Midbrain (tissue), 1 donor: ENCODE measurements around the gene UBE2O.
A peak's percentile ranks its signal among the peaks of the same experiment; 100 is the strongest.

Experiments used
- DNase-seq: peaks from one replicate; lab custom pipeline; 2025; lab: John Stamatoyannopoulos, UW

The UBE2O gene

GRCh38 chr17:76452660-76453430, at the start of gene UBE2O:
Gene UBE2O (minus strand): TSS chr17:76453152. CDS start chr17:76453141, 11 bp downstream.
- DNase-seq = peak; percentile 83

GRCh38 chr17:76501827-76502307, 48.9 kb upstream of the UBE2O start:
- no peak for DNase-seq

DNA sequence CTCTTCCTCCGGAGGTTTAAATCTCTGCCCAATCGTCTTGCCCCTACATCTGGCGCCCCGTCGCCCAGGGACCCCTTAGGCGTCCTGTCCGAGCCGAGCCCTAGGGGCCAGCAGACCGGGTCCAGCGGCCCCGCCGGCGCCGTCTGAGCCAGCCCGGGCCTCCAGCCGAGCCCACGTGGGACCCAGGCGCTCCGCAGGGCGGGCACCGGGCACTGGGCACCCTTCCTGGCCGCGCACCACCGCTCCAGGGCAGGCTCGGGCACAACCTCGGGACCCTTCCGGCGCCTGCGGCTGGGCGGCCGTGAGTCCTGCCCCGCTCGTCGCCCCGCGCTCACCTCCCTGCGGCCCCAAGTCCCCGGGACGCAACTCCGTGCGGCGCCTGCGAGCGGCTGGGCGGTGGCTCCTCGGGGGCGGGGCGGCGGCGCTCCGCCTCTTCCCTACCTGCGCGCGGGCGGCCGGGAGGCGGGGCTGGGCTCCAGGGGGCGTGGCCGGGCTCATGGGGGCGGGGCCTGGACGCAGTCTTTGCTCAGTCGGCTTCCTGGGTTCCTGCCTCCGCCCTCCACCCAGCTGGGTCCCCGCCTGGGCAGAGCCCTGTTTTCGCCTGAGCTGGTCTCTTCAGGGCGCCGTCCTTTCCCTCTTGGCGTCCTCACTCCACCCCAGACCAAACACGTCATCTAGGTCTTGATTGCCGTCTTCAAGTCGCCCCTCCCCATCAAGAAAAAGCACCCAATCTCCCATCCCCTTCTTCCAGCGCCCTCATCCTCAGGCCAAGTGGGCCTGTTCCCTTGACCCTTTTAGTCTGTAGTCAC, 48.3 kb upstream of the UBE2O start, which contains the start of gene RHBDF2:
Gene RHBDF2, minus strand, starts transcription at position 406 of the 809 bp plus-strand sequence. CDS start 19,899 bp downstream, outside the sequence.
- DNase-seq = peak; percentile 65

GRCh38 chr17:76500747-76501017, 47.7 kb upstream of the UBE2O start:
- no peak for DNase-seq

GRCh38 chr17:76500074-76500746, 47.3 kb upstream of the UBE2O start:
- no peak for DNase-seq

- no peak for DNase-seq
Measured at GRCh38 chr17:76499267-76499667, 46.3 kb upstream of the UBE2O start.

DNA sequence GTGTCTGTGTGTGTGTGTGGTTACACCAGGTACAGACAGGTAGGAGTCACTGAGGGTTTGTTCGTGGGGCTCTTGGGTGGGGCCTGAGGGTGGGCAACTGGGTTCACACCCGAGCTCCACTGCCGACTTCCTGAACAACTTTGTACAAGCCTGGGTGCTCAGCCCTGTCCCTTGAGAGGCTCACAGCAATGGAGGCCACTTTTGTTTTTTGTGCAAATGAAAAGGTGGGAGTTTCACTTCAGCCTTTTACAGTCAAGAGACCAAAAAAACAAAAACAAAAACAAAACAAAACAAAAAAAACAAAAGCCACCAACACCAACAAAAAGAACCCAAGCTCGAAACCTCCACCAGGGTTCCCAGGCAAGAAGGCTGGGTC, 45.9 kb upstream of the UBE2O start:
- DNase-seq = no peak

GRCh38 chr17:76497979-76498875, 45.3 kb upstream of the UBE2O start:
- peak; percentile 55 for DNase-seq

- DNase-seq = no peak
Measured at GRCh38 chr17:76497699-76497978, 44.7 kb upstream of the UBE2O start.

- no peak for DNase-seq
Measured at GRCh38 chr17:76496464-76496863, 43.5 kb upstream of the UBE2O start.

- DNase-seq = no peak
Measured at GRCh38 chr17:76495663-76496400, 42.9 kb upstream of the UBE2O start.

GRCh38 chr17:76493505-76494167, 40.7 kb upstream of the UBE2O start:
- DNase-seq = no peak

GRCh38 chr17:76492989-76493501, 40.1 kb upstream of the UBE2O start:
- peak; percentile 47 for DNase-seq

DNA sequence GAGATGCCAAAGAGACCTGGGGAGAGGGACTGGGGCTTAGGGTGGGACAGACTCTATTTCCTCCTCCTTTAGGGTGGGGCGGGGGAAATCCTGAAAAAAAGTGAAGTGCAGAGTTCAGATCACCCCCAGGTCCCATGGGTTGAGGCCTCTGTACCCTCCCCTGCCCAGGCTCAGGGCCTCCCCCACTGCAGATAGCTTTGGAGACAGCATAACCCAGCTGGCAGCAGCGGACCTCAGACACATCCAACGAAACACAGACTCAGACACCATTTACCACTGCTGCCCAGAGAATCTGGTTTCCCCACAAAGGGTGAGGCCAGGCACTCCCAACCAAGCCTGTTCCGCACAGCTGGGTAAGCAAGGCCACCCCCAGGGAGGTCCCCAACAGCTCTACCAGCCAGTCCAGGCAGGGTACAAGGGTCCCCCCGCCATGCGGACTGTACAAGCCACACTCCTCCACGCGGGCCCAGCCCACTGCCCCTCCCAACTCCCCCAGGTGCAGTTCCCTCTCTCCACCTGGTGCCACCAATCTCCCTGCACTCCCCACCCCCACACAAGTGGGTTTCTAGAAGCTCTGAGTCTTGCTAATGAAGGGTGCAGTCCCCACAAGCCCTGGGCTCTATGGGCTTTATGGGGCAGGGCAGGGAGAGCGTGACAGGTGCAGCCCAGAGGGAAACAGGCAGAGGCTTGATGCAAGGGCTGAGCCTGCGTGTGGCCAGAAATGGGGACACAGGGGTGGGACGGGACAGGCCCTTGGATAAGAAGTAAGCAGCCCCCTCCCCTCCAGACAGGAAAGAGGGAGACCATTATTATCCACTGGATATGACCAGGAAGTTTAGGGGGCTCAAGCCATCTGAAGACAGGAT, 39.4 kb upstream of the UBE2O start:
- DNase-seq = no peak

DNA sequence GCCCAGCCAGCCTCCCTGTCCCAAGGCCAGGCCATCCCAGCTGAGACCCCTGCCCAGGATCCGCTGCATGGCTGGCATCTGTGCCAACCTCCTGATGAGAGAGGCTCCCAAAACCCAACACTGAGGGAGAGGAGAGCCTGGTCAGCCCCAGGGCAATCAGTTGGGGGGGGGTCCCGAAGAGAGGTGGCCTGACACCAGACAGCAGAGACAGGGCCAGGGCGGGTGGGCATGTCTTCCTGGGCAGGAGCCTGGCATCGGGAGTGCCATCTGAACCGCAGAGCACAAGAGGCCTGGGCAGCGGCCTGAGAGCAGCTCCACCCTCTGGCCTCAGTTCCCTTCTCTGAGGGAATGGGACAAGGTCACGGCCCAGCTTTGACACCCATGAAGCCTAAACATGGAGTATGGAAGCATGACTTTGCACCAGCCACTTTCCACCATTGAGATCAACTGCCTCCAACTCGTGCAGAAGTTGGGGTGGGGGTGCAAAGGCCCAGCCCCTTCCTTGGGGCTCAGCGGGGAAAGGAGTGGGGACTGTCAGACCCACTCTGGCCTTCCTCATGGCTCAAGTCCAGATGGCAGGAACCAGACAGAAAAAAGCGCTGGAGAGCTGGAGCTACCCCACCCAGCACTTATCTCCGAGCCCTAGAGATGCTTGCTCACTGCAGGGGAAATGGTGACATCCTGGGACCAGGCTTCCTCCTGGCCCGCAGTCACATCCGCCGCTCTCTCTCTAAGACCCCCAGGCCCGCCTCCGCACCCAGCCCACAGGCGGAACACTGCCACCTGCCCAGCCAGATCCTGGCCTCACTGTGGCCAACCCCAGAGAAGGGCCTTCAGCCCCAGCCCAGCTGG, 38.5 kb upstream of the UBE2O start:
- no peak for DNase-seq

DNA sequence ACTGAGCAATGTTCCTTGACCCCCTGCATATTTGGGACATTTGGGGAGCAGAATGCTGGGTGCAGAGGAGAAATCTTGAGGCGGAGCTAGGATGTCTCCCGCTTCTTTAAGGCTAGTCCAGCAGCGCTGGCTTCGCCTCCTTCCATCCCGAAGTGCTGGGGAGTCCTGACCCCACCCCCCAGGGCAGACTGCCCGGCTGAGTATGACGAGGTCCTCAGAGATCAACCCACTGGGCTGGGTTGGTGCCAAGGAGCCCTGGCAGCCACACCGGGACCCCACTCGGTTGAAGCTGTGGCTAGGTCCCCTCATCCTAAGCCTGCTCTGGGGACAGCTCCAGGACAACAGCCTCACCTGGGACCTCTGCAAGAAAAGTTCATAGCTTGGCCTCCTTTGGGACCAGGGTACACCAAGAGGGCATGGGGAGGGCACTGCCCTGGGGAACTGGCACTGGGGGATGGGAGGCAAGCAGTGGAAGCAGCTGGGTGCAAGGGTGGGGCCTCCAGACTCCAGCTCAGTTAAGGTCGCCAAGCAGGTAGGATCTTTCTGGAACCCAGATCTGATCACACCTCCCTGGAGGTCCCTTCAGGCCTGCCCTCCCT, 37.3 kb upstream of the UBE2O start:
- no peak for DNase-seq

- no peak for DNase-seq
Measured at GRCh38 chr17:76487451-76488192, 34.7 kb upstream of the UBE2O start.
